B cell (primary cell): ENCODE measurements around the gene ATXN1. TPM values are rescaled to one million over a fixed set of nuclear protein-coding genes. Genes with fewer than 3 reads are reported as not detected.

Experiments
- ATAC-seq: fragments of 200-7000 bp; cut with Tn5 transposase; one replicate; pipeline ENCODE4 v1.10.0; 2021; ENCODE audit warnings: low read depth, mild to moderate bottlenecking, moderate number of reproducible peaks, moderate library complexity
- CTCF ChIA-PET: fragments of 350-600 bp; sonication (Branson Sonifier 250); formaldehyde crosslinking; loops from one replicate; lab custom pipeline; 2021; ENCODE audit warnings: antibody characterized with exemption, inconsistent platforms; lab: Charles Lee
- POLR2A ChIA-PET: fragments of 350-600 bp; sonication (Branson Sonifier 250); formaldehyde crosslinking; loops from one replicate; lab custom pipeline; 2021; ENCODE audit warnings: antibody characterized with exemption; lab: Charles Lee
- DNase-seq: peaks from one replicate; pipeline ENCODE4 v3.0.0; 2013
- H2AFZ ChIP-seq: 2 replicates; pipeline ENCODE4 v1.6.1; 2012; ENCODE audit warnings: mild to moderate bottlenecking, low read depth, low read length; ENCODE audit not compliant: insufficient read depth, poor library complexity, severe bottlenecking
- H3K27ac ChIP-seq, 2 donors: 1 replicate in 1 of 2; 2 replicates in 1 of 2; pipeline ENCODE4 v1.5.1; 2012 to 2013; ENCODE audit warnings: low read length in 2 of 2, mild to moderate bottlenecking in 2 of 2, moderate library complexity in 1 of 2
- H3K27me3 ChIP-seq, 4 experiments: fragments of 200-600 bp in 1 of 4; sonication (generic) in 1 of 4; replicated peaks in 1 of 4; 1 replicate in 2 of 4; 2 replicates in 2 of 4; pipeline versions ENCODE4 v1.6.1 to v1.7.0; 2013 to 2016; ENCODE audit warnings: low read length in 3 of 4, mild to moderate bottlenecking in 2 of 4, mixed read lengths in 1 of 4, moderate library complexity in 1 of 4; ENCODE audit not compliant: insufficient read depth in 4 of 4, control insufficient read depth in 3 of 4; ENCODE audit errors: control extremely low read depth in 1 of 4
- H3K36me3 ChIP-seq, 2 experiments: replicated peaks in 1 of 2; 1 replicate in 1 of 2; 2 replicates in 1 of 2; pipeline versions ENCODE4 v1.6.1 to v1.7.1; 2013; ENCODE audit warnings: low read length in 1 of 2; ENCODE audit not compliant: insufficient read depth in 2 of 2, control insufficient read depth in 1 of 2; ENCODE audit errors: control extremely low read depth in 1 of 2, extremely low read depth in 1 of 2
- H3K4me1 ChIP-seq, 2 donors: fragments of 200-600 bp in 1 of 2; sonication (generic) in 1 of 2; 1 replicate in 1 of 2; 2 replicates in 1 of 2; pipeline versions ENCODE4 v1.5.1 to v1.6.1; 2013 to 2017; ENCODE audit warnings: low read length in 2 of 2; ENCODE audit not compliant: control insufficient read depth in 2 of 2, insufficient read depth in 2 of 2
- H3K4me2 ChIP-seq: replicated peaks from 2 replicates; pipeline ENCODE3; 2012; ENCODE audit warnings: mild to moderate bottlenecking, low read depth, low read length; ENCODE audit not compliant: poor library complexity, severe bottlenecking
- H3K4me3 ChIP-seq, 5 experiments: fragments of 200-600 bp in 1 of 5; sonication (generic) in 1 of 5; 1 replicate in 3 of 5; 2 replicates in 2 of 5; pipeline versions ENCODE4 v1.5.1 to v1.7.0; 2011 to 2016; ENCODE audit warnings: low read length in 4 of 5, mild to moderate bottlenecking in 4 of 5, low read depth in 2 of 5, control low read depth in 1 of 5, moderate library complexity in 1 of 5; ENCODE audit not compliant: insufficient read depth in 1 of 5; ENCODE audit errors: control extremely low read depth in 1 of 5, extremely low read depth in 1 of 5
- H3K79me2 ChIP-seq: fragments of 200-600 bp; sonication (generic); one replicate; pipeline ENCODE4 v1.6.0; 2016; ENCODE audit warnings: low read length; ENCODE audit not compliant: control insufficient read depth, insufficient read depth
- H3K9ac ChIP-seq: fragments of 200-600 bp; sonication (generic); 2 replicates; pipeline ENCODE4 v1.6.1; 2017; ENCODE audit warnings: mild to moderate bottlenecking, low read length, moderate library complexity
- H3K9me3 ChIP-seq, 3 donors: one replicate each; pipeline versions ENCODE4 v1.6.1 to v1.7.1; 2013; ENCODE audit warnings: low read length in 2 of 3; ENCODE audit not compliant: control insufficient read depth in 2 of 3, insufficient read depth in 1 of 3; ENCODE audit errors: control extremely low read depth in 1 of 3
- H4K20me1 ChIP-seq: 2 replicates; pipeline ENCODE4 v1.6.0; 2012; ENCODE audit warnings: mild to moderate bottlenecking, low read length; ENCODE audit not compliant: insufficient read depth, control insufficient read depth, poor library complexity, severe bottlenecking
- H3K27ac Mint-ChIP-seq: one replicate; pipeline ENCODE4 v1.8.0; 2021; ENCODE audit warnings: mixed read lengths
- H3K27me3 Mint-ChIP-seq: one replicate; pipeline ENCODE4 v1.8.0; 2021; ENCODE audit warnings: mixed read lengths
- H3K4me1 Mint-ChIP-seq: one replicate; pipeline ENCODE4 v1.8.0; 2021; ENCODE audit warnings: mixed read lengths
- H3K4me3 Mint-ChIP-seq: one replicate; pipeline ENCODE4 v1.8.0; 2021; ENCODE audit warnings: mixed read lengths
- H3K9me3 Mint-ChIP-seq: one replicate; pipeline ENCODE4 v1.8.0; 2022; ENCODE audit warnings: mixed read lengths; ENCODE audit not compliant: insufficient read depth
- CTCF ChIP-seq: fragments of 200-600 bp; IDR thresholded peaks from one replicate; pipeline ENCODE4 v1.8.0; 2022; ENCODE audit warnings: antibody characterized with exemption, mild to moderate bottlenecking
- EZH2 ChIP-seq: IDR thresholded peaks from 2 replicates; pipeline ENCODE4 v1.6.1; 2012; ENCODE audit warnings: borderline replicate concordance, low read depth, mild to moderate bottlenecking, moderate library complexity, low read length; ENCODE audit not compliant: insufficient read depth, poor library complexity, severe bottlenecking
- WGBS: methylation state at CpG from one replicate; pipeline ENCODE4 v1.1.5; 2013; ENCODE audit warnings: missing lambda C conversion rate; ENCODE audit not compliant: insufficient coverage; 5-methylcytosine and 5-hydroxymethylcytosine counted together
- intact Hi-C: fragments of 100-400 bp; cut with micrococcal nuclease; formaldehyde crosslinking; loops from one replicate; pipeline ENCODE4 v1.10.0; 2022
- polyA plus RNA-seq: library from polyadenylated mRNA; depleted of rRNA; stranded (reverse); fragments of >200 nt; gene quantifications from 2 replicates; pipeline ENCODE4 v1.2.3, GENCODE V29; 2012
- total RNA-seq, 2 donors: library from RNA; stranded (reverse); fragments of 120-200 nt in 1 of 2; gene quantifications; 1 replicate in 1 of 2; 2 replicates in 1 of 2; pipeline versions ENCODE4 v1.2.3 to v1.2.4, GENCODE V29; 2013 to 2022

The ATXN1 gene
- total and polyA plus RNA-seq, 2 donors (not counting 1 experiment from before 2014, with no cell fraction given): 5.7 to 63.8 TPM

- H3K4me3 ChIP-seq: no peak overlapping the region
- H3K9me3 ChIP-seq: no peaks in the 10 kb centered on the region
- WGBS: 100% methylated on average over 2 of the region's 7 CpGs
- CTCF ChIA-PET: interaction anchor here (1.0 to 2.8 kb wide), 2 partner anchors 434 to 449 kb away, joined by 3 to 20 read pairs; no protein-coding TSS in a partner anchor
- peaks cover 4% of the 10 kb centered on the region for H3K27me3 Mint-ChIP-seq
- no peak overlapping the region for H3K27ac Mint-ChIP-seq
- no peaks in the 10 kb centered on the region for H3K9me3 Mint-ChIP-seq
- POLR2A ChIA-PET: no interaction called here
- H3K4me1 Mint-ChIP-seq: peaks cover 32% of the 10 kb centered on the region
- H3K9ac ChIP-seq: no peak overlapping the region
- no peak overlapping the region for H3K4me2 ChIP-seq
- no peak for TF ChIP-seq CTCF
- no peak for TF ChIP-seq EZH2
- peaks cover 0 to 12% (median 0%) of the 10 kb centered on the region in 4 experiments for H3K27me3 ChIP-seq
- no peak overlapping the region for H3K27ac ChIP-seq
- H4K20me1 ChIP-seq: no peaks in the 10 kb centered on the region
- no peaks in the 10 kb centered on the region for H3K79me2 ChIP-seq
- no peaks in the 10 kb centered on the region for H3K36me3 ChIP-seq
- no peak overlapping the region for H2AFZ ChIP-seq
- H3K4me3 Mint-ChIP-seq: no peak overlapping the region
- DNase-seq (no peak), ATAC-seq (no peak)
- H3K4me1 ChIP-seq: peaks cover 11 to 19% of the 10 kb centered on the region in 2 donors
- intact Hi-C loops: loop anchor here (10.0 kb wide), 1 partner anchor 632 kb away; no protein-coding TSS in a partner anchor
Measured at GRCh38 chr6:16766836-16767745, 5.8 kb upstream of the ATXN1 start.

GRCh38 chr6:16766043-16766536, 4.8 kb upstream of the ATXN1 start:
- Mint-ChIP-seq H3K4me3 (no peak overlapping the region), H3K27ac (no peak overlapping the region), H3K27me3 (peaks cover 4% of the 10 kb centered on the region), H3K4me1 (peaks cover 30% of the 10 kb centered on the region), H3K9me3 (no peaks in the 10 kb centered on the region)
- Histone ChIP-seq H3K4me2 (no peak overlapping the region), H3K9me3 (no peaks in the 10 kb centered on the region), H3K27me3 (peaks cover 0 to 16% (median 0%) of the 10 kb centered on the region in 4 experiments), H3K27ac (no peak overlapping the region), H3K4me1 (peaks cover 9 to 22% of the 10 kb centered on the region in 2 donors), H3K79me2 (no peaks in the 10 kb centered on the region), H3K36me3 (no peaks in the 10 kb centered on the region), H3K4me3 (no peak overlapping the region), H4K20me1 (no peaks in the 10 kb centered on the region), H2AFZ (no peak overlapping the region), H3K9ac (no peak overlapping the region)
- POLR2A ChIA-PET: no interaction called here
- intact Hi-C loops: loop anchor here (10.0 kb wide), 1 partner anchor 631 kb away; no protein-coding TSS in a partner anchor
- TF ChIP-seq EZH2 (no peak), CTCF (no peak)
- no CpG with 5 or more reads among the region's 1 CpG for WGBS
- CTCF ChIA-PET: interaction anchor here (1.7 kb wide), 1 partner anchor 51 kb away, joined by 4 read pairs; no protein-coding TSS in a partner anchor
- no peak for DNase-seq
- no peak for ATAC-seq
